B cell (primary cell): ENCODE measurements around the gene RIPOR3. TPM values are rescaled to one million over a fixed set of nuclear protein-coding genes. Genes with fewer than 3 reads are reported as not detected.

Experiments
- ATAC-seq: fragments of 200-7000 bp; cut with Tn5 transposase; one replicate; pipeline ENCODE4 v1.10.0; 2021; ENCODE audit warnings: low read depth, mild to moderate bottlenecking, moderate number of reproducible peaks, moderate library complexity
- CTCF ChIA-PET: fragments of 350-600 bp; sonication (Branson Sonifier 250); formaldehyde crosslinking; loops from one replicate; lab custom pipeline; 2021; ENCODE audit warnings: antibody characterized with exemption, inconsistent platforms; lab: Charles Lee
- POLR2A ChIA-PET: fragments of 350-600 bp; sonication (Branson Sonifier 250); formaldehyde crosslinking; loops from one replicate; lab custom pipeline; 2021; ENCODE audit warnings: antibody characterized with exemption; lab: Charles Lee
- DNase-seq: peaks from one replicate; pipeline ENCODE4 v3.0.0; 2013
- H2AFZ ChIP-seq: 2 replicates; pipeline ENCODE4 v1.6.1; 2012; ENCODE audit warnings: mild to moderate bottlenecking, low read depth, low read length; ENCODE audit not compliant: insufficient read depth, poor library complexity, severe bottlenecking
- H3K27ac ChIP-seq, 2 donors: 1 replicate in 1 of 2; 2 replicates in 1 of 2; pipeline ENCODE4 v1.5.1; 2012 to 2013; ENCODE audit warnings: low read length in 2 of 2, mild to moderate bottlenecking in 2 of 2, moderate library complexity in 1 of 2
- H3K27me3 ChIP-seq, 4 experiments: fragments of 200-600 bp in 1 of 4; sonication (generic) in 1 of 4; replicated peaks in 1 of 4; 1 replicate in 2 of 4; 2 replicates in 2 of 4; pipeline versions ENCODE4 v1.6.1 to v1.7.0; 2013 to 2016; ENCODE audit warnings: low read length in 3 of 4, mild to moderate bottlenecking in 2 of 4, mixed read lengths in 1 of 4, moderate library complexity in 1 of 4; ENCODE audit not compliant: insufficient read depth in 4 of 4, control insufficient read depth in 3 of 4; ENCODE audit errors: control extremely low read depth in 1 of 4
- H3K36me3 ChIP-seq, 2 experiments: replicated peaks in 1 of 2; 1 replicate in 1 of 2; 2 replicates in 1 of 2; pipeline versions ENCODE4 v1.6.1 to v1.7.1; 2013; ENCODE audit warnings: low read length in 1 of 2; ENCODE audit not compliant: insufficient read depth in 2 of 2, control insufficient read depth in 1 of 2; ENCODE audit errors: control extremely low read depth in 1 of 2, extremely low read depth in 1 of 2
- H3K4me1 ChIP-seq, 2 donors: fragments of 200-600 bp in 1 of 2; sonication (generic) in 1 of 2; 1 replicate in 1 of 2; 2 replicates in 1 of 2; pipeline versions ENCODE4 v1.5.1 to v1.6.1; 2013 to 2017; ENCODE audit warnings: low read length in 2 of 2; ENCODE audit not compliant: control insufficient read depth in 2 of 2, insufficient read depth in 2 of 2
- H3K4me2 ChIP-seq: replicated peaks from 2 replicates; pipeline ENCODE3; 2012; ENCODE audit warnings: mild to moderate bottlenecking, low read depth, low read length; ENCODE audit not compliant: poor library complexity, severe bottlenecking
- H3K4me3 ChIP-seq, 5 experiments: fragments of 200-600 bp in 1 of 5; sonication (generic) in 1 of 5; 1 replicate in 3 of 5; 2 replicates in 2 of 5; pipeline versions ENCODE4 v1.5.1 to v1.7.0; 2011 to 2016; ENCODE audit warnings: low read length in 4 of 5, mild to moderate bottlenecking in 4 of 5, low read depth in 2 of 5, control low read depth in 1 of 5, moderate library complexity in 1 of 5; ENCODE audit not compliant: insufficient read depth in 1 of 5; ENCODE audit errors: control extremely low read depth in 1 of 5, extremely low read depth in 1 of 5
- H3K79me2 ChIP-seq: fragments of 200-600 bp; sonication (generic); one replicate; pipeline ENCODE4 v1.6.0; 2016; ENCODE audit warnings: low read length; ENCODE audit not compliant: control insufficient read depth, insufficient read depth
- H3K9ac ChIP-seq: fragments of 200-600 bp; sonication (generic); 2 replicates; pipeline ENCODE4 v1.6.1; 2017; ENCODE audit warnings: mild to moderate bottlenecking, low read length, moderate library complexity
- H3K9me3 ChIP-seq, 3 donors: one replicate each; pipeline versions ENCODE4 v1.6.1 to v1.7.1; 2013; ENCODE audit warnings: low read length in 2 of 3; ENCODE audit not compliant: control insufficient read depth in 2 of 3, insufficient read depth in 1 of 3; ENCODE audit errors: control extremely low read depth in 1 of 3
- H4K20me1 ChIP-seq: 2 replicates; pipeline ENCODE4 v1.6.0; 2012; ENCODE audit warnings: mild to moderate bottlenecking, low read length; ENCODE audit not compliant: insufficient read depth, control insufficient read depth, poor library complexity, severe bottlenecking
- H3K27ac Mint-ChIP-seq: one replicate; pipeline ENCODE4 v1.8.0; 2021; ENCODE audit warnings: mixed read lengths
- H3K27me3 Mint-ChIP-seq: one replicate; pipeline ENCODE4 v1.8.0; 2021; ENCODE audit warnings: mixed read lengths
- H3K4me1 Mint-ChIP-seq: one replicate; pipeline ENCODE4 v1.8.0; 2021; ENCODE audit warnings: mixed read lengths
- H3K4me3 Mint-ChIP-seq: one replicate; pipeline ENCODE4 v1.8.0; 2021; ENCODE audit warnings: mixed read lengths
- H3K9me3 Mint-ChIP-seq: one replicate; pipeline ENCODE4 v1.8.0; 2022; ENCODE audit warnings: mixed read lengths; ENCODE audit not compliant: insufficient read depth
- CTCF ChIP-seq: fragments of 200-600 bp; IDR thresholded peaks from one replicate; pipeline ENCODE4 v1.8.0; 2022; ENCODE audit warnings: antibody characterized with exemption, mild to moderate bottlenecking
- EZH2 ChIP-seq: IDR thresholded peaks from 2 replicates; pipeline ENCODE4 v1.6.1; 2012; ENCODE audit warnings: borderline replicate concordance, low read depth, mild to moderate bottlenecking, moderate library complexity, low read length; ENCODE audit not compliant: insufficient read depth, poor library complexity, severe bottlenecking
- WGBS: methylation state at CpG from one replicate; pipeline ENCODE4 v1.1.5; 2013; ENCODE audit warnings: missing lambda C conversion rate; ENCODE audit not compliant: insufficient coverage; 5-methylcytosine and 5-hydroxymethylcytosine counted together
- intact Hi-C: fragments of 100-400 bp; cut with micrococcal nuclease; formaldehyde crosslinking; loops from one replicate; pipeline ENCODE4 v1.10.0; 2022
- polyA plus RNA-seq: library from polyadenylated mRNA; depleted of rRNA; stranded (reverse); fragments of >200 nt; gene quantifications from 2 replicates; pipeline ENCODE4 v1.2.3, GENCODE V29; 2012
- small RNA-seq: library from RNA; depleted of rRNA; stranded (forward); fragments of <200 nt; gene quantifications from one replicate; pipeline ENCODE3, GENCODE V24; 2012; ENCODE audit warnings: low replicate concordance, low read depth; ENCODE audit not compliant: insufficient read length
- total RNA-seq, 2 donors: library from RNA; stranded (reverse); fragments of 120-200 nt in 1 of 2; gene quantifications; 1 replicate in 1 of 2; 2 replicates in 1 of 2; pipeline versions ENCODE4 v1.2.3 to v1.2.4, GENCODE V29; 2013 to 2022

Gene RIPOR3
- total and polyA plus RNA-seq, 2 donors (not counting 1 experiment from before 2014, with no cell fraction given) = 0.09 to 0.27 TPM

- no peak overlapping the region for H3K4me3 ChIP-seq
- H3K4me1 Mint-ChIP-seq = peaks cover 79% of the 10 kb centered on the region
- H3K4me3 Mint-ChIP-seq = no peak overlapping the region
- peak overlapping the region in 1 of 2 donors; percentile 40 for H3K27ac ChIP-seq
- H3K4me1 ChIP-seq = peaks cover 51 to 76% of the 10 kb centered on the region in 2 donors
- H3K79me2 ChIP-seq = peaks cover 100% of the 10 kb centered on the region
- H2AFZ ChIP-seq = no peak overlapping the region
- intact Hi-C loops = loop anchor here (1.0 kb wide), 1 partner anchor 12 kb away; no protein-coding TSS in a partner anchor
- H3K4me2 ChIP-seq = no peak overlapping the region
- H3K27ac Mint-ChIP-seq = peak overlapping the region; percentile 37
- WGBS = no CpG with 5 or more reads among the region's 4 CpGs
- ATAC-seq = no peak
- ChIA-PET POLR2A (no interaction called here), CTCF (interaction anchor here (1.0 to 1.9 kb wide), 3 partner anchors 22 to 39 kb away, joined by 3 to 7 read pairs (median 5); no protein-coding TSS in a partner anchor)
- peaks cover 4% of the 10 kb centered on the region for H3K9me3 Mint-ChIP-seq
- H3K9me3 ChIP-seq = peaks cover 4 to 29% (median 23%) of the 10 kb centered on the region in 3 donors
- DNase-seq = no peak
- H3K36me3 ChIP-seq = peaks cover 5 to 38% of the 10 kb centered on the region in 2 experiments
- H4K20me1 ChIP-seq = peaks cover 34% of the 10 kb centered on the region
- TF ChIP-seq CTCF (no peak), EZH2 (no peak)
- no peaks in the 10 kb centered on the region for H3K27me3 ChIP-seq
- no peak overlapping the region for H3K9ac ChIP-seq
- H3K27me3 Mint-ChIP-seq = no peaks in the 10 kb centered on the region
Observed at GRCh38 chr20:50536333-50536732, 155.0 kb downstream of the RIPOR3 start.

Small RNAs within 50 kb of the gene (small RNA-seq; reads per million reads assigned to genes)
- gene MIR1302-5 = not detected
- gene MIR645 = not detected
- not detected for gene RF00019

Other genes starting within 250 kb of the RIPOR3 start
- 134 TPM in 2 replicates for gene PTPN1, start 181.2 kb downstream of the RIPOR3 start, total RNA-seq
- gene PTPN1, start 181.2 kb downstream of the RIPOR3 start, polyA plus RNA-seq = 64.9 and 77.4 TPM in 2 replicates
- gene PARD6B, start 40.0 kb upstream of the RIPOR3 start, total RNA-seq = 6.0 and 10.1 TPM in 2 replicates
- 0.84 and 0.91 TPM in 2 replicates for gene PARD6B, start 40.0 kb upstream of the RIPOR3 start, polyA plus RNA-seq
- gene BCAS4, start 103.5 kb upstream of the RIPOR3 start, total RNA-seq = 88.2 and 91.0 TPM in 2 replicates
- 38.3 and 44.8 TPM in 2 replicates for gene BCAS4, start 103.5 kb upstream of the RIPOR3 start, polyA plus RNA-seq
- 92.7 and 94.8 TPM in 2 replicates for gene ADNP, start 239.9 kb upstream of the RIPOR3 start, total RNA-seq
- 20.4 and 21.8 TPM in 2 replicates for gene ADNP, start 239.9 kb upstream of the RIPOR3 start, polyA plus RNA-seq